NCI-H2081 (cell line): ENCODE measurements around the gene FBXW8.

Source experiments
- DNase-seq, 2 experiments: peaks; one replicate each; lab custom pipeline; 2025; lab: John Stamatoyannopoulos, UW

Gene FBXW8

DNA sequence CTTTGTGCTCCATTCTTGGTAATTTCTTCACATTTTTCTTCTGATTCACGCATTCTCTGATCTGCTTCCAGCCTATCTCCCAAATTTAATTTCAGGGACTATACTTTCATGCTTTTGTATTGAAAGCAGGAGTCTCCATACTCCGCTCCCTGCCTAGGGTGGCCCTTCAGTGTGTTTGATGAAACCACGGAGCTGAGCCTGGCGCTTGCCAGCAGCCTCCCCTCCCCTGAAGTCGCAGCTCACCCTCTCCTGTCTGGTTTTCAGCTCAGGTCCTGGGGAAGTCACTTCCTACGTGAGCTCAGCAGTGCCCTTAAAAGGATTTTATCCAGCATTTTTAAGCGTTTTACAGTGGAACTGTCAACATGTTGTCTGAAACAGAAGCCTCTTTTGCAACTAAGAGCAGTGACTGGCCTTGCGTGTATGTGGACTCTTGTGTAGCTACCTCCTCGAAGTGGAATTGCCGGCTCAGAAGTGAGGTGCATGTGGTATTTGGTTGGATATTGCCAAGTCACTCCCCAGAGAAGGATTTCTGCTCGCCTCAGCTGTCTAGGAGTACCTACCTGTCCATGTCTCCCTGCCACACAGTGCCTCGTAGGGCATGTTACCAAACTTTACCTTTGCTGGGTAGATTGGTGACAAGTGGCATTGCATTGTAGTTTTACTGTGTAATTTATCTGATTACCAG, 109.9 kb downstream of the FBXW8 start:
- DNase-seq = no peak

- no peak for DNase-seq
Observed at GRCh38 chr12:117022465-117022864, 111.7 kb downstream of the FBXW8 start.

GRCh38 chr12:117023998-117024960, 113.5 kb downstream of the FBXW8 start:
- DNase-seq = no peak

DNA sequence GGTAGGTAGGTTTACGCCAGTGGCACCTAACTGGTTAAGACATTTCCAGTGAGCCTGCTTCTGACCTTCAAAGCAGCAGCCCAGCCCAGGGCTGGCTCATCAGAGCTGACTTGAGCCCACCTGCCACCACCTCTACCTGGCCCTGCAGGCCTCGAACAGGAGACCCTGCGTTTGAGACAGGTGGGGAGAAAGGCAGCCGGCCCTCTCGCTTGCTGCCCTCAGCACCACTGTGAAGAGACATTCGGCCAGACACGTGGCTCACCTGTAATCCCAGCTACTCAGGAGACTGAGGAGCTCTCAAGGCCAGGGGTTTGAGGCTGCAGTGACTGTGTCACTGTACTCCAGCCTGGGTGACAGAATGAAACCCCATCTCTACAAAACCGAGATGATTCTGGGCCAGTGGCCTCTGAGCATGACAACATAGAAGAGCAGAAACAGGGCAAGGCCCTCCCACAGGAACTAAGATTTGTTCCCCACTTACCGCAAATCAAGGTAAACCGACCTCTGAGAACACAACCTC, 114.3 kb downstream of the FBXW8 start:
- no peak for DNase-seq

GRCh38 chr12:117025481-117026151, 114.9 kb downstream of the FBXW8 start:
- DNase-seq = peak; percentile 50 to 67

GRCh38 chr12:117026343-117026742, 115.6 kb downstream of the FBXW8 start:
- DNase-seq = no peak

DNA sequence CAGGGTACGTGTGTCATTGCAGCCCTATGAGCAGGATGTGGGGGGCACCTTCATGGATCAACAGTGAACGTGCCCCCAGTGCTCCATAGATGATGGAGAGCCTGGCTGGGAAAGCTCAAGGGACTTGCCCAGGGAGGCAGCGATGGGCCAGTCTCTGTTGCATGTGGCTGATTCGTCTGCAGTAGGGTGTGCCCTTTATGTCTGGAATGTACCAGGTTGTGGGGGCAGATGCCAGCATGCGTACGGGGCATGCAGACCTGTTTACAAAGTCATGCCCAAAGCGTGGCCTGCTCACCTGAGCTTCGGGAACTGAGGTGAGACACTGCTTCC, 116.1 kb downstream of the FBXW8 start:
- DNase-seq = no peak

GRCh38 chr12:117027251-117028086, 116.7 kb downstream of the FBXW8 start:
- no peak for DNase-seq

DNA sequence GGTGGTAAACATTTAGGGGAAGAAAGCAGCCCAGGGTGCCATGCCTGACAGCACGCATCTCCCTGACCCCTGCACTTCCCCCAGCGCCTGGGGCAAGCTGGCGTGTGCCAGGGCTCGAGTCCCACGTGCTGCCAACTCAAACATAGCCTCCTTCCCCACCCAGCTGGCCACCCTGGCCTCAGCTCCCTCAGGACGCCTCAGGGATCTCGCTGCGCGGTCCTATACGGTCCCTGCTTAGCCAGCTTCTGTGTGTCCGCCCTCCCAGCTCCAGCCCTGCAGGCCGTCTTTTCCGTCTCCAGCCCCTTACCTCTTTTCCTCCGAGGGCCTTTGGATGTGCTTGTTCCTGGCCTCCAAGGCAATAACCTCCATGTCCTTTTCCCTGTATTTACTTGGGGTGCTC, 117.5 kb downstream of the FBXW8 start:
- DNase-seq = no peak

GRCh38 chr12:117030187-117030900, 119.6 kb downstream of the FBXW8 start:
- DNase-seq = no peak

GRCh38 chr12:117031843-117032592, 121.3 kb downstream of the FBXW8 start:
- no peak for DNase-seq

DNA sequence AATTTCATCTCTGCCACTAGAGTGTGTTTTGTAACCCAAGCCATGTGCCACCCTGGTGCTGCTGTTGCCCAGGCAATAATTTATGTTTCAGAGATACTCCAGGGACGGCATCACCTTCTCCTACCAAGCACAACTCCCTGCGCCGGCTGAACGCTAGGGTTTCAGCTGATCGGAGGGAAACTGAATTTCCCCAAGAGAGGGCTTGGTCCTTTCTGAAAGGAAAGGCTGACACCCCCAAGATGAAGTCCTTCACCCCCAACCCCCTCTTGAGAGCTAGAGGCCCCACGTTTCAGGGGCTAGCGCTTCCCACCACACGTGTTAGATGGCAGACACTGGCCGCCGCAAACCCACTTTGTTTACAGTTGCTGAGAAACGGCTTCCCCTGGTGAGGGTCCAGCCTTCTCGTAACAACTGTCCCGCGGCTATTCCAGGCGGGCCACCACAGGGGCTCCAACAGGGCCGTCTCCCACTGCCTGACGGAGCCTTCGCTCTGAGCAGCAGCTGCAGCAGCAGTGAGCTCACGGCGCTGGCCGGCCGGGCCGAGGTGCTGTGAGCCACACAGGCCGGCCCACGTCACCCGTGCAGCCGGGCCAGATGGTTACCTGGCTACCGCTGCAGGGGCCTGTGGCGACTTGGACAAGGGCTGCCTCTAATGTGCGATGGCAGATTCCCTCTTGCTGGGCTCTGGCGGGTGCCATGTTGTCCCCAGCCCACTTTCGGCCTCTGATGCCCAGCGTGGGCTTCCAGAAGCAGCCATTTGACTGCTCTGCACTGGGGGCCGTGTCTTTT, 122.0 kb downstream of the FBXW8 start:
- DNase-seq = no peak

DNA sequence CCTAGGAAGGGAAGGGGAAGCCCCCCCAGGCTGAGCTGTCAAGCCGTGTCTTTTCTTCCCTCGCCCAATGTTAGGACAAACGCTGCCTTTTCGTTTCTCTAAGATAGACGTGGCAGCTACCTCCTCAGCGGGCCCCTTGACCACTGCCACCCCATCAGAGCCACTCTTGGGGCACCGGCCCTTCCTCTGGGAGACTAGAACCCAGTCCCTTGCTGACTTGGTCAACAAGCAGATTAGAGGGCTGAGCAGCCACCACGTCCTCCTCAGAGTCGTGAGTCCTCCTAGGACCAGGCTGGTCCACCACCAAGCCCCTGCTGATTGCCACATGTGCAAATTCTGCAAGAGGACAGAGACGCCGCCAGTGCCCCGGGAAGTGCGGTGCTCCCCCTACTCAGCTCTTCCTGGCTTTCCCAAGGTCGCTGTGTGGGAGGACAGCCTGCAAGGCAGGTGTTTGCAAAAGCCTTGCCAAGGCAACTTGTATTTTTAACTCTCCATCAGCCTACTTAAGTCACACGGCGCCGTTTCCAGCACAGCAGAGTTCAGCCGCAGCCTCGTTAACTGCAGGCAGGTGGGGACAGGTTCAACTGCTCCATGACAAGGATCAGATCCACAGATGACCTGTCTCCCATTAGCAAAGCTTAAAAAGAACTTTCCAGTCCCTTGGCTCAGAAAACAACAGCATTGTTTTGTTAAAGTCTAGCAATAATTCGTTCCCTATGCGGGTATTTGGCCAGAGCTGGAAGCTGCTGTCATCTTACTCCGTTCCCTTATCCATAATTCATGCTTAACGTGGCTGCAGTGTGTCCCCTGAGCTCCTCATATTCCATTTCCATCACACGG, 122.9 kb downstream of the FBXW8 start:
- DNase-seq = peak in 1 of 2 experiments; percentile 33

DNA sequence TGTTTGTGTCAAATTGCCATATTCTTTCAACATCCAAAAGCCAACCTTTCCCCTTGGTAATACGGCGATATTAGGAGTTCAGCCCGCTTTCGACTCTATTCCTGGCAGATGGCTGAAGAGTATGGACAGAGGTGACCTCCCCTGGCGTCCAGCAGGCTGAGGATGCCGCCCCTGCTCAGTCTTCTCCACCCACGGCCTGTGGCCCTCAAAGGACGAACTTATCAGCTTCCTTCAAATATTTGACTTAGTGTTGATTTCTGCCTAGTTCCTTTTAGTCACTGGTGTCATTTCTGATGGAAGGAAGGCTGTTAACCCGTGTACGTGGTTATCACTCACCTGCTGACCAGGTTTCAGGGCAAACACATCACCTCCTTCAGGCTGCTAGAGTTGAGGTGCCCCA, 123.5 kb downstream of the FBXW8 start:
- DNase-seq = no peak

GRCh38 chr12:117034701-117035151, 124.0 kb downstream of the FBXW8 start:
- no peak for DNase-seq

DNA sequence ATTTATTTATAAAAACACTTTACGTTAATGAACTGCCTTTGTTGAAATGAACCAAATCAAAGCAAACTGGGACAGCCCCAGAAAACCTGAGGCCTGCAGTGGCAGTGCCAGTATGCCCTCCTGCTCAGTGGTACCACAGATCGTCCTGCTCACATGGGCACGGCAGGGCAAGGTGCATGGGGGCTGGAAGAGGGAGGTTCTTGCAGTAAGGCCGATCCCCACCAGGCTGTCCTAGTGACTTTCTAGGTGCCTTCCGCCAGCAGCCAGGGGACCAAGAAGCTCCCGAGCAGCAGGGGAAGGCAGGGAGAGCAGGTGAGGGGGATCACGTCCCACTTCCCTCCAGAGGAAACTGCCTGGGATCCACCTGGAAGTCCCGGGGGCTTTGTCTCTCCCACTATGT, 124.5 kb downstream of the FBXW8 start:
- DNase-seq = no peak

- DNase-seq = peak in 1 of 2 experiments; percentile 44
Observed at GRCh38 chr12:117036046-117036445, 125.3 kb downstream of the FBXW8 start.

DNA sequence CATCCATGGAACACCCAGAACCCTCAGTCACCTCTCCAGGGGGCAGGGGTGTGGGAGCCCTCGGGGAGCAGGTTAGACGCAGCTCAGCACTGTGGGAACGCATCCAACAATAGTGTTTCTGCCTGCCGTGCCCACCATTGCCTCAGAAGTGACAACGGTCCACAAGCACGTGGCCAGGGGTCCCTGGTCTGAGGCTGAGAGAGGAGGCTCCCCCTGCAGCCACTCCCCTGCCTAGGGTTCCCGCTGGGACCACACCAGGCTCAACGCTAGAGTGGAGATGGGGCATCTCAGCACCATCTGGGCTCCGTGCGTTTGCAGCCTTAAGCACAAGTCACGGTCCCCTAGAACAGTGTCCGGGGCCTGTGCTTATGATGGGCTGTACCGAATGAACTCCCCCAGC, 125.8 kb downstream of the FBXW8 start:
- no peak for DNase-seq
